HG03159 (cell line): ENCODE data around the gene AGBL1.
A peak's percentile ranks its signal among the peaks of the same experiment; 100 is the strongest.

ENCODE experiments used
- ATAC-seq: cut with Tn5 transposase; IDR thresholded peaks from one replicate; pipeline ENCODE4 v1.9.1; 2021; ENCODE audit warnings: mild to moderate bottlenecking, moderate library complexity; ENCODE audit not compliant: unreplicated experiment

AGBL1 gene

DNA sequence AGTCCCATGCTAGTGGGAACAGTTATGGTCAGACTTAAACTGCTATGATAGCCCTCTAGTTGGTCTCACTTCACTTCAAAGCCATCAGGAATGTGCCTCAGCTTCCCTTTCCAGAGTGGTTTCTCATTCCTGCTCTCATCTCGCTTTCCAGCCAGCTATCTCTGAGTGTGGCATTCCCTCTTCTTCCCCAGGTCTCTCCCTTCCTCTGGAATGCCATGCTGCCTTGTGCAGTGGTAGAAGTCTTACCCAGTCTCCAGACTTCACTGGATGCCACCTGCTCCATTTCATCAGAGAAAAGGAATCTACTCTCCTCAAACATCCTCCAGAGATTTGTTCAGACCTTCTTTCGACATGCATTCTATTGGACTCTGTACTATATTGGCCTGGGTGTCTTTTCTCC is 83.0 kb downstream of the AGBL1 start:
- ATAC-seq, result no peak

DNA sequence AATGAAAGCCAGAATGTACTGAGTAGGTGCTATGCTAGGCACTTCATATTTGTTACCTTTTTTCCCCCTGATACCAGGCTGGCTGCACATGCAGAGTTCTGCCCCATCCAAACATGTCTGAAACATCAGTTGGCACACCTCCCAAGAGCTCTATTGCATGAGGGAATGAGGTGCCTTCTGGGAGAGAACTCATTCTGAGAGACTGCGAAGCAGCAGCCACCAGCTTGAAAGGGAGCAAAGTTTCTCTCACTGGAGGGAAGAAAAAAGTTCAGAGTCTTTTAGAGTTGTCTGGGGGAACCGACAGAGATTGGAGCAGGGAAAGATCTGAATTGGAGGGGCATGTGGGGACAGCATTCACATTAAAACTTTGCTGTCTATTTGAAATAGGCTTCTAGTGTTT is 84.1 kb downstream of the AGBL1 start:
- no peak for ATAC-seq

DNA sequence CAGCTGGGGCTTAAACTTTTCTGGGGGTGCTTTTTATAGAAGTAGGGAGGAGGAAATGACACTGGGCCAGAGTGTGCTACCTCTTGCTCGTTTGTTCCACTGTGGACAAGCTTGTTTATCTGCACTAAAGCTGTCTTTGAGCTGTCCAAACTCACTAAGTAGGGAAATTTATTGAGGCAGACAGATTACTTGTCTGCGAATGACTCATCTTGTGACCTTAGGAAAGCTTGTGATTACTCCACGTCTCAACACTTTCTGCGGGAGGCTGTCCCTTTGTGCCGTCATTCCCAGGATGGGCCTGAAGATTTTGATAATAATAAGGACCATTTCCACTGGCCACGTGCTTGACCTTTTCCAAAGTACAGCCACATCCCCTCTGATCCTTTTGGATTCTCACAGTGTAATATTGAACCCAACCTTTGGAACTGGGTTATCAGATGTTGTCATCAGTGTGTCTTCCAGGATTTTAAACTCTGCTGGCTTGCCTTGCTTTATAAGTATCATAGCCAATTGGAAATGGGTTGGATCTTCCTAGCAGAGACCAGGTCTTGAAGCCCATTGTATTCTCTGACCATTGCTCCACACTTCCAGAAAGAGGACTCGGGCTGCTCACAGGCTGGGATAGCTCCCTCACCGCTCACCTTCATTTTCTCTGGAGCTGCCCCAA is 84.7 kb downstream of the AGBL1 start:
- no peak for ATAC-seq

DNA sequence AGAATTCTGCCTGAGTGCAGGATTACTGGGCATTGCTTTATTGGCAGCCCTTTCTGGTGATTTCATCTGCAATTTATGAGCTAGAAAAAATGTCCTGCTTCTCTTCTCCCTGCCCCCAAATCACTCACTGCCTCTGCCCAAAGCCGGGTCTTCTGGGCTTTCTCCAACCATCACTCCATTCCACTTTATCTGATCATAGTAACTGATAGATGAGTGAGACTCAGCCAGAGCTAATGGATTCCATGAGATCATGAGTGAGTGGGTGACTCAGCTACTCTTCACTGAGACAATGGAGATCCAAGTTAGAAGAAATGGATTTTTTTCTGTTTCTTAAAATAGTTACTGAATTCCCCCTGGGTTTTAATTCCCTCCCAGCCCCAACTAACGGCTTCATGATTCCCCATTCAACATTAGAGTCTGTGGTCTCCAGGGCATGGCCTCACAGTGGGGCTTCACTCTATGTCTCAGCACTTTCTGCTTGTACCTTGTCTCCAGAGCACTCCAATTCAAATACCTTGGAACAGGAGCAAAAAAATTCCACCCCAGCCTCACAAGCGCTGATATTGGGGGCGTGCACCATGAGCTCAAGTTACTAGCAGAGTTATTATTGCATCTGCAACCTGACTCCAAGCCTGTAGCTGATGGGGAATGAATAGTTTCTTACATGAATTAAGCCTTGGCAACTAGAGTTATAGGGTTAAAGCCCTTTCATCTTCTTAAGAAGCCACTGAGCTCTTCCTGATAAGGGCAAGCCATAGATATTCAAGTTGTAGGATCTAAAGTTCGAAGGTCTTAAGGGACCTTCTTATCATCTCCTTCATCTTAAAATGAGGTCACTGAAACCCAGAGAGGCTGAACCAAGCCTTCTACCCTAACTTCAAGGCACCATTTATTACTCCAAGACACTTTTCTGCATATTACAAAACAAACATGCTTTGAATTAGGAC is 85.9 kb downstream of the AGBL1 start:
- no peak for ATAC-seq

DNA sequence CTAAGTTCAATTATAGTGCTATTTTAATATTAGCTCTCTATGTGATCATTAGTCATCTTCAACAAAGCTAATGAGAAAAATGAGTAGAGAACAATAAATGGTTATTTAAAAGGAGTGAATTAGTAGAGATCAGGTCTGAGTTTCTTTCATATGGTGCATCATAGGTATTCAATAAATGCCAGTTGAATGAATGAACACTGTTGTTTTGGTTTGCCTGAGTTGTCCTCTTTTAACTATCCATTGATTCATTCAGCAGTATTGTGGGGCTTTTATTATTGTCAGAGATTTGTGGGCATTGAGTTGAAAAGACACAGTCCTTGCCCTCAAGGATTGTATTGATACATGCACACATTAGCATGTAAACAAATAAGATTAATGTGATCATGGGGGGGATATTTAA is 88.2 kb downstream of the AGBL1 start:
- ATAC-seq, result no peak

DNA sequence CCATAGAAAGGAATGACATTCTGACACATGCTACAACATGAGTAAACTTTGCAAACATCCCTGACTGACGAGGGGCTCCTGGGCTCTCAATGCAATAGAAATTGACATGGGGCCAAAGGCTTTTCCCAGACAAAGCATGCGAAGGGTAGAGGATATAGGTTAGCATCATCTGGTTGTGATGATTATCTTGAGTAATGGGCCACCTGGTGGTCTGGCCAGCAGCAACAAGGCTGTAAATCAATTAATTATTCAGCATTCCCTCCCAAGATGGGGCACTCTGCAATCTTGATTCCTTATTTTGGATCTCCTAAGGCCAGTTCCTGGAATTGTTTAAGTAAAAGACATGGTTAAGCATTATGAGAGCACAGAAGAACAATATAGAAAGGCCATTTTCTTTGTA is 99.2 kb downstream of the AGBL1 start:
- ATAC-seq, result no peak

DNA sequence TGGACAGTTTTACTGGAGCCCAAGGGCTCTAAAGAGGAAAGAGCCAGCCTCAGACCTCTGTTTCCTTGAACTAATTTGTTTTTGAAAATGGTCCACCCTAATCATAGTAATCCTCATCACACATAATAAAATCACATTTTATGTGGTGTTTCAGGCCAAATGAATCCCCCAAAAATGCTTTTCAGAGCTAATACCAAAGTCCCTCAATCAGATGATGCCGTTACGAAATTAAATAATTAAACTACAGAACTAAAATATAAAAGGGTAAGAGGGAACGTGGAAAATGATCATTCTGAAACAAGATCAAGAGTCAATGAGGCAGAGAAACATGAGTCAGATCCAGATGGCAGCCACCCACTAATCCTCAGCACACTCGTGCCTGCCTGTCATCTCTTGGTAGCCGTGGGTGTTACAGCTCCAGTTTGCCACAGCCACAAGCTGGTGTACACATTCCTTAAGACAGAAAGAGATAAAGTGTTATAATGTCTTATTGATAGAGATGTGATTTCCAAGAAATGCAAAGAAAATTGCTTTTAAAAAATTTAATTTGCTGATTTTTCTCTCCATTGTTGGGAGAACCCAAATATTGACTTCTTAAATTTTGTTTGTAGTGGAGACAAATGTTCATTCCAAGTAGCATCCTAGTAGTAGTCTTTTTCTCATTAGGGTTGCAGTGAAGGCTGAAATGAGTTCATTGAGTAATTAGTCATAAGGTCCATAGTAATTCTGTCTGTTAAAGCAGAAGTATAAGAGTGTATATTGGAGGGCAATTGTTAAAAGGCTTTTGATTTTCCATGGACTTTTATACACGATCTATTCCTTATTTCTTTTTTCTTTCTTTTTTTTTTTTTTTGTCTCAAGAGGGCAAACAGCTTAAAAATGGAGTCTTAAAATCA is 104.2 kb downstream of the AGBL1 start:
- no peak for ATAC-seq

DNA sequence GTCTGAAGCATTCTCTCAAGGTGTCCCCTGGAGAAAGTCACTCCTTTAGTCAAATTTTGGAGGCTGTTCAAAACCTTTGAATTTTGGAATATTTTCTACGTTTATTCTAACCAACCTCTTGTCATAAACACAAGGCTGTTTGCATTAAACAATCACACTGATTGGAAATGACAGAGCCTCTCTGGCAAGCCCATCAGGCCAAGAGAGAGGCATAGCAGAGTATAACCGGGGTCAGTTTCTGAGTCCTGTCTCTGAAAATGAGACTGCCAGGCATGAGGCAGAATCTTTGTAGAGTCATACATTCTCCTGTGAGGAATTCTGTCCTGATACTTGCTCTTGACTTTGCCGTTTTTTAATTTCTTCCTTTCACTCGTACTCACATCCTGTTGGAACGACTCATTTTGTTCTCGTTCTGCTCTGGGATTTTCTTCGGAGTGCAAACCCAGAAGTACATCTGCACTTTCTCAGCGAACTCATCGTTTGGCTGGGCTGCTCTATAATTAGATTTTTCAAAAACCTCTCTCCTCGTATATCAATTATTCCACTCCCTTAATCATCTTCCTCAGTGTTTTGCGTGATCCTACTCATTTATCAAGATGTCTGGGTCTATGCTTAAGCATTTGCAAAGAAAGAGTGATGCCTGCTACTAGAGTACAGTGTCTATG is 114.2 kb downstream of the AGBL1 start:
- ATAC-seq, result no peak

DNA sequence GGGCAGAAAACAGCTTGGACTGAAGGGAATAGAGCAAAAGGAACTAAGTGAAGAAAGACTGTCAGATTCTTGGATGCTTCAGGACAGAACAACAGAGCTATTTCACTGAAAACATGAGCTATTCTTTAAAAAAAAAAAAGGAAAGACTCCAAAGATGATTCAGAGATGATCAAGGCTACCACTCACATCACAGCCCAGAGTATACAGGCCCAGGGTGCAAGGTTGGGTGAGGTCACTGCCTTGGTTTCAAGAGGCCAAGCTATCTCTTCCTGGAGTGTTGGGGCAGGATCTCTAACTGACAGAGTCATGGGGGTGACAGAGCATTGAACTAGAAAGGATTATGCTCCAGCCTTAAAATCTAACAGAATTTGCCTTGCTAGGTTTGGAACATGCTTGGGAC is 118.1 kb downstream of the AGBL1 start:
- ATAC-seq, result no peak

DNA sequence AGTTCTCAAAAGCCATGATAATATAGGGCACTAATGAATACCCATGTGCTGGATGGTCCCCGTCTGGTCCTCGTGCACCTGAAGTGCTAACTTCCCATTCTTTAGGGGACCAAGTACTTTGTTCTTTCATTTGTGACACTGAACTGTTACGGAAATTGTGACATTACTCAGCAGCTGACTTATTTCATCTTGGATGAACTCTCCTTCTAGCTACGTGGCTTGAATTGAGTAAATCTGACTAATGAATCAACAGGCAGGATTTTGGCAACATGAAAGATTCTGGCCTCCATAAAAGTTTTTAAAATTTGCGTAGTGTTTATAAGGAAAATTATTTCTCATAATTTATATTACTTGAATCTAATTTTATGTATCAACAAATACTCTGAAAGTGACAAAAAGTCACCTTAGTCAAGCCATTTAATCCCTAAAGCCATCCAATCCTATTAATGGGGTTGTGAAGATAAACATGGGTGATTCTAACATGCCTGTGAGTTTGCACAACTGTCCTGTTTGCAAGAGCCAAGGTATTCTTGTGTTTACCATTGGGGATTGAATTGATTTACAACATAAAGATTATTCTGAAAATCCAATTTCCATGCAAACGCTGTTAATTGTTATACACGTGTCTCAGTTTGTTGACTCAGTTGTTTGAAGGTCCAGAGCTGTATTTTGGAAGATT is 119.9 kb downstream of the AGBL1 start:
- ATAC-seq, result no peak

DNA sequence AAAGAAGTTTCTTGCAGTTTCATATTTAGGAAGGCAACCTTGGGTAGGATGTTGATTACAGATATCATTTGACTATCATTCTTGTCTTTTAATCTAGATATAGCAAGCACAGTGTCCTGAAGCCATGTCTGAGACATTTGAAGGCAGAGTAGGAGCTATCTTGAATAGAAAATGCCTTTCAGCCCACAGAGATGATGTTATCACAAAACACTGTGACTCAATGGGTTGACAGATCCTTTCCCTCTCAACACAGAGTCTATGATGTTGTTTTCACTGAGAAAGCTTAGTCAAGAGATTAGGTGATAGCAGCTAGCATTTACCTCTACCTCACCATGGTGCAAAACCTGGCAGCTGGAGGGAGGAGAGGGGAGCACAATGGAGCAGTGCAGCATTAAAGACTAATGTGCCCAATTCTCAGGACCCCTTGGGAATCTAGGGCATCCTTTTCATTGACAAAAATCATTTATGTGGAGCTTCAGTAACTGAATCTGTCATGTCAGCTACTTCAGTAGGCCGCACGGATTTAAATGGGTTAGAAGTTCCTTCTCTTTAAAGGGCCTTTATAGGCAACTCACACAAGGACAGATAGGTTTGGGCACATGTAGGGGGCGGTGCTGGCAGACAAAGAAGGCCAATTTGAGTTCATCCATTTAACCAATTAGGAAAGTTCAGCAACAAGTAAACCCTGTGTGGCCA is 121.8 kb downstream of the AGBL1 start:
- ATAC-seq, result no peak

DNA sequence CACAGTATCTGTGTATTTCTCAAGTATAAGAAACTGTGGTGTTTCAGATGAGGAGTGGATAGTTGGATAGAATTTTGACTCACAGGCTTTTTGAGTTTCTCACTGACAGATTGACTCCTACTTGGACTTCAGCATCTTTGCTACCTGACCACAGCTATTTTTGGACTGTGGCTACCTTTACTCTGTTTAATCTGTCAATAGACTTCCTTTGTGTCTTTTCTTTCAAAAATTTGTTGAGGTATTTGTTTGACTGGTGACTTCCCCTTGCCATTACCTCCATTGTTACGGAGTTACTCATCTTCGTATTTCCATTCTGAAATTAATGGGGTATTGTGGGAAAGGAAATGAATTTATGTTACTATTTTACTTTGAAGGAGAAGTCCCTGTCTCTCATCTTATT is 123.8 kb downstream of the AGBL1 start:
- ATAC-seq, result no peak

DNA sequence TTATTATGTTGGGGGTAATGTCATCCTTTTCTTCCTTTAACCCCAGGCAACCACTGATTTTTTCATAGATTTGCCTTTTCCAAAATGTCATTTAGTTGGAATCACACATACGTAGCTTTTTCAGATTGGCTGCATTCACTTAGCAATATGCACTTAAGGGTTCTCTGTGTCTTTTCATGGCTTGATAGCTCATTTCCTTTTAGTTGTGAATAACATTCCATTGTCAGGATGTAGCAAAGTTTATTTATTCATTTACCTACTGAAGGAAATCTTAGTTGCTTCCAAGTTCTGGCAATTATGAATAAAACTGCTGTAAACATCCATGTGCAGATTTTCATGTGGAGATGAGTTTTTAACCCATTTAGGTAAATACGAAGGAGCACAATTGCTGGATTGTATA is 125.4 kb downstream of the AGBL1 start:
- no peak for ATAC-seq

DNA sequence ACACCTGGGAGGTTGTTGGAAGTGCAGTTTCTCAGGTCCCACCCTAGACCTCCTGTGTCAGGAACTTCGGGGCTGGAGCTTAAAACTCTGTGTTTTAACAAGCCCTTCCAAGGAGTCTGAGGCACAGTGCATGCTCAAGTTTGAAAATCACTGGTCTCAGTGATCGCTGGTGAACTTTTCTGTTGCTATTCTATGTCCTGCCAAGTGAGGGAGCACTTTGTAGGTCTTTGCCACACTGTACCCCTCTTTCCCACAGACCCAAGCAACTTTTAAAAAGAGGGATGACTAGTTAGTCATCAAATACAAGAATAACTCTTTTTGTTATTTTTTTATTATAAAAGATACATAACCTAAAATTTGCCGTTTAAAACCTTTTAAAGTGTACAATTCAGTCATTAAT is 133.7 kb downstream of the AGBL1 start:
- ATAC-seq, result no peak

DNA sequence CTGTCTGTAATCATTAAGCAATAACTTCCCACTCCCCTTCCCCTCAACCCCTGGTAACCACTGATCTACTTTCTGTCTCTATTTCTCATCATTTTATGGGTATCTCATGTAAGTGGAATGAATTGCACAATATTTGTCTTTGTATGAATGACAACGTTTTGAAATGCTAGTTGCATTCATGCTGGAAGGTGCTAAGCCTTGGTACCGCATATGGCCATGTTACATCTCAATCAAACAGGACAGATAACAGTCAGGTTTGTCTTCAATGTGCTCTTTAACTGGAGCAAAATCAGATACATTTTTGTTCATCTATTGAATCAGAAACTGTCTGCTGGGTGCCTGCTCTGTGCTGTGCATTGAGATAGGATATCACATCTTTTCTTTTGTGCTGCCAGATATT is 134.2 kb downstream of the AGBL1 start:
- ATAC-seq, result no peak

DNA sequence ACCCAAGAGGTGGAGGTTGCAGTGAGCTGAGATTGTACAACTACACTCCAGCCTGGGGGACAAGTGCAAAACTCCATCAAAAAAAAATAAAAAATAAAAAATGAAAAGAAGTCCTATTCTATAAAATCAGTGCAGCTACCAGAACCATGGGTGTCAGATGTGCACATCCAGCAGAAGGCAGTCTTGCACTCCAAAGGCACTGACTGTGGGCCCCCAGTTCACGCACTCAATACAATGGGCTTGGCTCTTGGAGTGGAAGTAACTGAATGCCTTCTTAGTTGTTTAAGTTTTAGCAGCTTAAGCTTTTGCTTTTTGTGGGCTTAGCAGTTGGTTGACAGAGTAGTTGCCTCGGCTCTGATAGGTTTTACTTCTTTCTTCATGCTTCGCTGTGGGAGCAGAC is 141.4 kb downstream of the AGBL1 start:
- no peak for ATAC-seq

DNA sequence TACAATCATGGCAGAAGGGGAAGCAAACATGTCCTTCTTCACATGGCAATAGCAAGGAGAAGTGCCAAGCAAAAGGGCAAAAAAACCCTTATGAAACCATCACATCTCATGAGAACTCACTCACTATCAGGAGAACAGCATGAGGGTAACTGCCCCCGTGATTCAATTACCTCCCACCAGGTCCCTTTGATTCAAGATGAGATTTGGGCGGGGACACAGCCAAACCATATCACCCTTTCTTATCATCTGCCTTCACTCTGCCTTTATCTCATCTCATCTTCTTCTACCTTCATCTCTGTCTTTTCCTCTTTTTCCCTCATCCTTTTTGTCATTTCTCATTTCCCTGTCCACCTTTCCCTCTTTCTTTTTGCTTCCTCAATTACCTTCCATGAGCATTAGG is 149.6 kb downstream of the AGBL1 start:
- no peak for ATAC-seq

DNA sequence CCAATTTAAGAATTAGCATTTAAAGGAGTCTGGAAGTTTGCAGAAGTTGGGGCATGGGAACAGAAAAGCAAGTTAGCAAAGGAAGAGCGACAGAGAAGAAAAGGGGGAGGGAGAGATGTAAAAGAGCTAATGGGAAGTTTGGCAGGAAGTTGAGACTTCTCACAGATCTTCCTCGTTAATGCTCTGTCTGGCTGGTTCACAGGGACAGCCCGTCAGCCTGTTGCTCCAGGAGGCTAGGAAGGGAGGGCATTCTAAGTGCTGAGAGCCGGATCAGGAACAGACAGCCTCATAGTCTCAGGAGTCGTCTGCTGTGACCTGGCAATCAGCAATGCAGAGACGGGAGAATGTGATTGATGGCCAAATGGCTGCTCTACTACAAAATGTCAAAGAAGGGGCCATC is 150.3 kb downstream of the AGBL1 start:
- ATAC-seq, result no peak

DNA sequence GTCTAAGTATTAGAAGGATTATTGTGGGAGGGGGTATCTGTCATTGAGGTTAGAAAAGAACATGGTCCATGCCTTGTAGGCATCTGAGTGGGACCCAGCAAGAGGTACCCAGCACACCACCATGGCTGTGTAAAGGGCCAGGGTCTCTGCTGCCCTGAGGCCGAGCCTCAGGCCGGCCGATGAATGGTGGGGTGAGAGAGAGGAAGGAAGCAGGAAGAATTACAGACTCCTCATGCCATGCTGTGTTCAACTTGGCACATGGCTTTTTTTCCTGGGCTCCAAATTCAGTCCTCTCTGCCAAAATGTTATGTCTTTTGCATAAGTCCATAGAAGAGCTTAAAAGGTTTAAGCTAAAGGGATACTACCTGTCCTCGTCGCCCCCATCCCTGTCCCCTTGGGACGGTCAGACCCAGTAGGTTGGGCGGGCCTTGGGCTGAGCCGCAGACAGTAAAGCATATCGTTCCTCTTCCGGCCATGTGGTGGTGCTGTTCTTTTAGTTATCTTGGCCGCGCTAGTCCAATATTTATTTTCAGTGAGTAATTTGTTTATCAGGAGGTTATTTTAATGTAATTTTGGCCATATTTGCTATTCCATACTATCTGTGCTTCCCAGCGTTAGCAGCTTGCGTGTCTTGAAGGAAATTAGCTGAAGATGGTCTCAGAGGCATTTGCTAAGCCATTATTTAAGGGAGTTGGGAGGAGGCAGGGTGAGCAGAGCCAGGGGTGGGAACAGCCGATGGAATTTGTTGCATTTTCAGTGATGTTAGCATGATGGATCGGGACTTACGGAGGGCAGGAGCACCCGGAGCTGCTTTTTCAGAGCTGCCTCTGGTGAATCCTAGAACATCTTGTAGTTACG is 152.4 kb downstream of the AGBL1 start:
- ATAC-seq, result peak; percentile 81
